Erythroblast (primary cell): ENCODE data around the gene ACOT7.

Experiments
- GATA1 ChIP-seq: IDR thresholded peaks from 2 replicates; pipeline ENCODE4 v1.6.1; 2011; ENCODE audit warnings: low read depth, mild to moderate bottlenecking, control low read depth, low read length, moderate library complexity
- POLR2A ChIP-seq: IDR thresholded peaks from 2 replicates; pipeline ENCODE4 v1.6.1; 2011; ENCODE audit warnings: mild to moderate bottlenecking, low read length

DNA sequence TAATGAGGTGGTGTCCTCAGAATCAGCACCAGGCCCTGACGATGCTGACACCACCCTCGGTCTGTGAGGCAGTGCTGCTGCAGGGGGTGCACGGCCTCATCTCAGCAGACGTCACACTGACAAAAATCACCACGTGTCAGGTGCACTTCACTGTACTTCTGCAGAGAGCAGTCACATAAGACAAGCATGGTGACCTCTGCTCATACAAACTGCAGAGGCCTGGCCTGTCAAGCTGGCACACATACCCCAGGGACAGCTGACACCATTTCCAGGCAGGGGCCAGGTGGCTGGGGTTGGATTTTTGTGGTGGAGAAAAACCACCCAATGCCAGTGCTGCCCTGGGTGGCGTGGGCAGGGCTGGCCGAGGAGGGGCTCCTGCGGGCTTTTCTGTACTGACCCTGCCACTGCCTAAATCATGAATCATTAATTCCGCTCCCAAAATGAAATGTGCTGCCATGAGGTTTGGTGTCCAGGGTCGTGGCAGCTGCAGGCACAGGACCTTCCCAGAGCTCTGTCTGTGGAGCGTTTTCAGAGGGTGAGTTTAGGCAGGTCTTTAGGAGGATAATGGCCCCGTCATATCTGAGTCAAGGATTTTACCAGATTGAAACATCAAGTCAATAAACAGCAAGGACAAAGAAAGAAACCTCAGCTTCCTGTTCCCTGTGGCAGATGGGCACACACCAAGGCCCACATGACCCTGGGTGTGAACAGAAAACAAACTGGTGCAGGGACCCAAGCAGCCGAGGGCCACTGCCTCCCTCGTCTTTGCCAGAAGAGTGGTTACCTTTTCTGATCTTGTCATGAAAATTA lies 99.3 kb downstream of the ACOT7 start:
- no peak for TF ChIP-seq POLR2A
- no peak for TF ChIP-seq GATA1
